Measurements from ENCODE around the gene AKNAD1. TPM values are rescaled to one million over a fixed set of nuclear protein-coding genes. Genes with fewer than 3 reads are reported as not detected.

Gene AKNAD1
- total and polyA plus RNA-seq, 2 of the 8 experiments (the other 6 are each of a cell fraction or from before 2014, with no cell fraction given) = not detected

DNA sequence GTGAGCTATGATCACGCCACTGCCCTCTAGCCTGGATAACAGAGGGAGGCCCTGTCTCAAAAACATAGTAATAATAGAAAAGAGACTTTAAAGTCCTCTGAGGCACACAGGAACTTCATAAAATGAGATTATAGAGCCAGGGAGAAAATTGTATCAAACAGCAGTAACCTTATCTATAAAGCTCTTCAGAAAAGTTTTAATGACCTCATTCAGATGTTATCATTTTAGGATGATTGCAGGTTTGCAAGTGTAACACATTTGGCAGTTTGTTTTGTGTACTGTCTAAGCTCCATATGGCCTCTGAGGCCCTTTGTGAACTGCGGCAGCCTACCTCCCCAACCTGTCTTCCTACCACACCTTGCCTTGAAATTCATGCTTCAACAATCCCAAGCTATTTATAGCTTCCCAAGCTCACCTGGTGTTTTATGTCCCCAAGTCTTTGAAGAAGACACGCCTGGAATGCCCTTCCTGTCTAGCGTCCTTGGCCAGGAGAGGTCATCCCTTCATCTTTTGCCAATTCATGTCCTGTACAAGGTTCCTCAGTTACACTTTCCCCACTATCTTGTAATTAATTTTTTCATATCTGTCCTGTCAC lies 8.5 kb upstream of the AKNAD1 start (continued):
- TF ChIP-seq SP2 (IDR thresholded peaks at IDR 0.05; ENCODE audit: low read length) = no peak
- no peak for TF ChIP-seq FOSL1 (IDR thresholded peaks at IDR 0.05; ENCODE audit: insufficient read depth, low read depth, low read length)
- no peak for TF ChIP-seq TBP (IDR thresholded peaks at IDR 0.05; ENCODE audit: low read depth, low read length)
- no peak for TF ChIP-seq HDAC2 (IDR thresholded peaks at IDR 0.05; ENCODE audit: borderline replicate concordance in 1 of 2, low read depth in 2 of 2, low read length in 2 of 2)
- no peak for TF ChIP-seq EP300 (IDR thresholded peaks at IDR 0.05; ENCODE audit: borderline replicate concordance in 1 of 2, low read depth in 2 of 2, low read length in 2 of 2)
- no peak for TF ChIP-seq SAP30 (IDR thresholded peaks at IDR 0.05; ENCODE audit: insufficient read depth, insufficient replicate concordance, low read length)
